ENCODE data around the gene TENT4A.

Gene TENT4A

DNA sequence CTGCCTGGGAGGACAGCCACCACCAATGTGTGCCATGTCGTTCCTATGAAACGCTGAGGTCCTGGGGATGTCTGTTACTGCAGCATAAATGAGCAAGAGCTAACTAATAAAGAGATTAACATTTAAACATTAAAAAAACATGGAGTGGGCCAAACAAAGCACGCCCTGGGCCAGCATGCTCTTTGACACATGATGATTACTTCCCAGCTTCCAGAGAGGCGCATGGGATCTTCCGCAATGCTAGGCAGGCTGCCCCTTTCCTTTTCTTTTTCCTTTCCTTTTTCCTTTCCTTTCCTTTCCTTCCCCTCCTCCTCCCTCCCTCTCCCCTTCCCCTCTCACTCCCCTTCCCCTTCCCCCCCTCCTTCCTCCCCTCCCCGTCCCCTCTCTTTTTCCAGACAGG is 10.6 kb upstream of the TENT4A start:
- Histone ChIP-seq H3K27ac (no peak overlapping the region), H3K79me2 (no peaks in the 10 kb centered on the region), H3K4me1 (no peaks in the 10 kb centered on the region), H3K4me3 (ENCODE audit: low read depth, low read length) (no peak overlapping the region), H3K27me3 (ENCODE audit: control insufficient read depth, insufficient read depth, low read length) (no peaks in the 10 kb centered on the region), H2AFZ (no peak overlapping the region), H3K36me3 (ENCODE audit: control insufficient read depth, insufficient read depth, low read length) (no peaks in the 10 kb centered on the region), H3K4me2 (ENCODE audit: low read length) (no peak overlapping the region), H3K9ac (no peak overlapping the region), H3K9me3 (ENCODE audit: control insufficient read depth, low read length) (no peaks in the 10 kb centered on the region)
- TF ChIP-seq, protein P1, sequence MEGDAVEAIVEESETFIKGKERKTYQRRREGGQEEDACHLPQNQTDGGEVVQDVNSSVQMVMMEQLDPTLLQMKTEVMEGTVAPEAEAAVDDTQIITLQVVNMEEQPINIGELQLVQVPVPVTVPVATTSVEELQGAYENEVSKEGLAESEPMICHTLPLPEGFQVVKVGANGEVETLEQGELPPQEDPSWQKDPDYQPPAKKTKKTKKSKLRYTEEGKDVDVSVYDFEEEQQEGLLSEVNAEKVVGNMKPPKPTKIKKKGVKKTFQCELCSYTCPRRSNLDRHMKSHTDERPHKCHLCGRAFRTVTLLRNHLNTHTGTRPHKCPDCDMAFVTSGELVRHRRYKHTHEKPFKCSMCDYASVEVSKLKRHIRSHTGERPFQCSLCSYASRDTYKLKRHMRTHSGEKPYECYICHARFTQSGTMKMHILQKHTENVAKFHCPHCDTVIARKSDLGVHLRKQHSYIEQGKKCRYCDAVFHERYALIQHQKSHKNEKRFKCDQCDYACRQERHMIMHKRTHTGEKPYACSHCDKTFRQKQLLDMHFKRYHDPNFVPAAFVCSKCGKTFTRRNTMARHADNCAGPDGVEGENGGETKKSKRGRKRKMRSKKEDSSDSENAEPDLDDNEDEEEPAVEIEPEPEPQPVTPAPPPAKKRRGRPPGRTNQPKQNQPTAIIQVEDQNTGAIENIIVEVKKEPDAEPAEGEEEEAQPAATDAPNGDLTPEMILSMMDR (IDR thresholded peaks at IDR 0.05), result no peak

DNA sequence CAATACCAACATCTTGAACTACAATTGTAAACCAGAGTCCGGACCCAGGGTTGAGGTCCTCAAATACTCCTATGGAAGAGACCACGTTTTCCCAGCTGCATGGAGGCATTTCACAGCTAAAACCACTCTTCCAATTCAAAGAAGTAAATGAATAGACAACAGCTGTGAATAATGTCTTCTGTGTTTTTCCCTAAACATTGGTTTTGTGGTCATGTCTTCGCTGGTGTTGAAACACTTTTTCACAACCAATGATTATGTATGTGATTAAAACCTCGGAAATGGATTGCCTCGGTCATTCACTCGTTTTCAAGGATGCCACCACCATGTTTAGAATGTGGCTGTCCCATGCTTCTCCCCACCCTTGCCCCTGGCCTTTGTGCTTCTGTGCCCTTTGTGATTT is 9.4 kb upstream of the TENT4A start:
- H3K79me2 ChIP-seq, result no peaks in the 10 kb centered on the region
- no peak overlapping the region for H3K4me2 ChIP-seq (ENCODE audit: low read length)
- no peaks in the 10 kb centered on the region for H3K9me3 ChIP-seq (ENCODE audit: control insufficient read depth, low read length)
- no peaks in the 10 kb centered on the region for H3K27me3 ChIP-seq (ENCODE audit: control insufficient read depth, insufficient read depth, low read length)
- H3K27ac ChIP-seq, result no peak overlapping the region
- no peak overlapping the region for H3K4me3 ChIP-seq (ENCODE audit: low read depth, low read length)
- H3K4me1 ChIP-seq, result no peaks in the 10 kb centered on the region
- no peak overlapping the region for H3K9ac ChIP-seq
- no peaks in the 10 kb centered on the region for H3K36me3 ChIP-seq (ENCODE audit: control insufficient read depth, insufficient read depth, low read length)
- no peak overlapping the region for H2AFZ ChIP-seq
- TF ChIP-seq, protein P1 (IDR thresholded peaks at IDR 0.05), result no peak

GRCh38 chr5:6704361-6704851 is 8.8 kb upstream of the TENT4A start:
- Histone ChIP-seq H3K4me3 (ENCODE audit: low read depth, low read length) (no peak overlapping the region), H3K27ac (no peak overlapping the region), H3K36me3 (ENCODE audit: control insufficient read depth, insufficient read depth, low read length) (no peaks in the 10 kb centered on the region), H3K4me1 (no peaks in the 10 kb centered on the region), H3K79me2 (no peaks in the 10 kb centered on the region), H3K4me2 (ENCODE audit: low read length) (no peak overlapping the region), H3K9ac (no peak overlapping the region), H3K9me3 (ENCODE audit: control insufficient read depth, low read length) (no peaks in the 10 kb centered on the region), H2AFZ (peak overlapping the region; percentile 28), H3K27me3 (ENCODE audit: control insufficient read depth, insufficient read depth, low read length) (no peaks in the 10 kb centered on the region)
- TF ChIP-seq, protein P1 (IDR thresholded peaks at IDR 0.05), result no peak

GRCh38 chr5:6705088-6705487 is 8.1 kb upstream of the TENT4A start:
- no peak overlapping the region for H2AFZ ChIP-seq
- H3K9me3 ChIP-seq (ENCODE audit: control insufficient read depth, low read length), result no peaks in the 10 kb centered on the region
- no peaks in the 10 kb centered on the region for H3K27me3 ChIP-seq (ENCODE audit: control insufficient read depth, insufficient read depth, low read length)
- H3K36me3 ChIP-seq (ENCODE audit: control insufficient read depth, insufficient read depth, low read length), result no peaks in the 10 kb centered on the region
- H3K9ac ChIP-seq, result no peak overlapping the region
- H3K27ac ChIP-seq, result no peak overlapping the region
- H3K4me1 ChIP-seq, result no peaks in the 10 kb centered on the region
- TF ChIP-seq, protein P1 (IDR thresholded peaks at IDR 0.05), result no peak
- no peaks in the 10 kb centered on the region for H3K79me2 ChIP-seq
- no peak overlapping the region for H3K4me2 ChIP-seq (ENCODE audit: low read length)
- H3K4me3 ChIP-seq (ENCODE audit: low read depth, low read length), result no peak overlapping the region

DNA sequence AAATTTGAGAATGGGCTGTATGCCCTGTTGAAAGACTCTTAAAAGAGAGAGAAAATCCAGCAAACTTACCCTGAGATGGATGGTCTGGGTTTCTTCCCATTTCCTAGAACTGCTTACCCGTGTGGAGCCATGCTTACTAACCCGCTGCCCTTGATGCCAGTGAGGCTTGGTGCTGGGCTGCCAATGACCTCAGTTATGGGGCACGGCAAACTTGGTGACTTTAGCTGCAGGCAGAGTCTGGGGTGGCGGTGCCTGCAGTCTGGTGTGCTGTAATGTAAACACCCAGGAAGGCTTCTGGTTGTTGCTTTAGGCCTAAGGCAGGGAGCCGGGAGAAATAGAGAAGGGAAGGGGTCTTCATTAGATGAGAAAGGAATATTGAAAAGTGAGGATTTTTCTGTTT is 7.3 kb upstream of the TENT4A start:
- Histone ChIP-seq H3K4me2 (ENCODE audit: low read length) (no peak overlapping the region), H3K9me3 (ENCODE audit: control insufficient read depth, low read length) (no peaks in the 10 kb centered on the region), H3K9ac (no peak overlapping the region), H3K36me3 (ENCODE audit: control insufficient read depth, insufficient read depth, low read length) (no peaks in the 10 kb centered on the region), H3K27me3 (ENCODE audit: control insufficient read depth, insufficient read depth, low read length) (no peaks in the 10 kb centered on the region), H3K4me3 (ENCODE audit: low read depth, low read length) (no peak overlapping the region), H3K4me1 (no peaks in the 10 kb centered on the region), H2AFZ (no peak overlapping the region), H3K27ac (no peak overlapping the region), H3K79me2 (no peaks in the 10 kb centered on the region)
- TF ChIP-seq, protein P1 (IDR thresholded peaks at IDR 0.05), result no peak

Measured in parathyroid adenoma (tissue), 2 donors.